ENCODE measurements around the gene SOD3.

DNA sequence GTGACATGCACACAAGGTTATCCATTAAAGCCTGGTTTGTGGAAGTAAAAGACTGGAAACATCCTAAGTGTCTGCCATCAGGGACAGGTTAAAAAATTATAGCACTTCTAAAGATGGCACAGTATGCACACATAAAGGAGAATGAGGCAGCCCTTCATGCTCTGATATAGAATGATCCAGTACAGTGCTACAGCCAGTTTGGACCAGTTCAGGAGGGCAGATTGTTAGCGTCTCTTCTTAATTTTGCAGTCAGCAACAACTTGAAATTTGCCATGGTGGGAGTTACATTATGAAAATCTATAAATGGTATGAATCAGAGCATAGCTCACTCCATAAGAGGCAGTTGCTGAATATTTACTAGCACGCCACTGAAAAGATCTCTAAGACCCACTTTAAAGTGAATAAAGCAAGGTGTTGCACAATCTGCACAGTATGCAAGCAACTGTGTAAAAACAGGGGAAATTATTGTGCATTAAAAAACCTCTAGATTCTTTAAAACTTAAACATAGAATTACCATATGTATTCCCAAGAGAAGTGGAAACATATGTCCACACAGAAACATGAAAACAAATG, 20.3 kb upstream of the SOD3 start:
- TF ChIP-seq HDAC2 (IDR thresholded peaks at IDR 0.05), result no peak
- no peak for TF ChIP-seq SP1 (CRISPR knock-in tag; IDR thresholded peaks at IDR 0.05)
- no peak for TF ChIP-seq SMC3 (conservative IDR thresholded peaks at IDR 0.05; ENCODE audit: insufficient read depth, low read depth, low read length)
- no peak for TF ChIP-seq EGR1 (conservative IDR thresholded peaks at IDR 0.05)
- TF ChIP-seq, protein P1, sequence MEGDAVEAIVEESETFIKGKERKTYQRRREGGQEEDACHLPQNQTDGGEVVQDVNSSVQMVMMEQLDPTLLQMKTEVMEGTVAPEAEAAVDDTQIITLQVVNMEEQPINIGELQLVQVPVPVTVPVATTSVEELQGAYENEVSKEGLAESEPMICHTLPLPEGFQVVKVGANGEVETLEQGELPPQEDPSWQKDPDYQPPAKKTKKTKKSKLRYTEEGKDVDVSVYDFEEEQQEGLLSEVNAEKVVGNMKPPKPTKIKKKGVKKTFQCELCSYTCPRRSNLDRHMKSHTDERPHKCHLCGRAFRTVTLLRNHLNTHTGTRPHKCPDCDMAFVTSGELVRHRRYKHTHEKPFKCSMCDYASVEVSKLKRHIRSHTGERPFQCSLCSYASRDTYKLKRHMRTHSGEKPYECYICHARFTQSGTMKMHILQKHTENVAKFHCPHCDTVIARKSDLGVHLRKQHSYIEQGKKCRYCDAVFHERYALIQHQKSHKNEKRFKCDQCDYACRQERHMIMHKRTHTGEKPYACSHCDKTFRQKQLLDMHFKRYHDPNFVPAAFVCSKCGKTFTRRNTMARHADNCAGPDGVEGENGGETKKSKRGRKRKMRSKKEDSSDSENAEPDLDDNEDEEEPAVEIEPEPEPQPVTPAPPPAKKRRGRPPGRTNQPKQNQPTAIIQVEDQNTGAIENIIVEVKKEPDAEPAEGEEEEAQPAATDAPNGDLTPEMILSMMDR (IDR thresholded peaks at IDR 0.05 in 2 of 3, conservative IDR thresholded peaks at IDR 0.05 in 1 of 3; ENCODE audit: insufficient read depth in 2 of 3, low read depth in 1 of 3, low read length in 3 of 3), result no peak
- TF ChIP-seq ZKSCAN8 (CRISPR knock-in tag; IDR thresholded peaks at IDR 0.05), result no peak
- TF ChIP-seq CREB1 (IDR thresholded peaks at IDR 0.05), result no peak
- TF ChIP-seq CREB1 (CRISPR knock-in tag; IDR thresholded peaks at IDR 0.05), result no peak
- TF ChIP-seq ZC3H8 (IDR thresholded peaks at IDR 0.05), result no peak
- TF ChIP-seq ETV6 (IDR thresholded peaks at IDR 0.05; ENCODE audit: borderline replicate concordance in 1 of 2, low read depth in 2 of 2, low read length in 1 of 2), result no peak
- TF ChIP-seq ETV6 (CRISPR knock-in tag; IDR thresholded peaks at IDR 0.05; ENCODE audit: borderline replicate concordance), result no peak

All from K562 (cell line).